ENCODE measurements around the gene DDR2. TPM values are rescaled to one million over a fixed set of nuclear protein-coding genes. Genes with fewer than 3 reads are reported as not detected.

The DDR2 gene
- total RNA-seq, 2 experiments from 2014 or later: 0.02 to 0.35 TPM

Other genes starting within 250 kb of the DDR2 start
- not detected for gene SH2D1B, start 220.3 kb upstream of the DDR2 start, total RNA-seq
- gene UHMK1, start 134.6 kb upstream of the DDR2 start, total RNA-seq: 10 to 100 TPM; 57.3 to 60.6 TPM
- 10 to 100 TPM; 10.9 to 12.3 TPM for gene UAP1, start 70.7 kb upstream of the DDR2 start, total RNA-seq
- 10 to 100 TPM; 22.5 to 23.8 TPM for gene HSD17B7, start 158.2 kb downstream of the DDR2 start, total RNA-seq
- gene CCDC190, start 228.7 kb downstream of the DDR2 start, total RNA-seq: not detected